ENCODE data around the gene TLX1.

DNA sequence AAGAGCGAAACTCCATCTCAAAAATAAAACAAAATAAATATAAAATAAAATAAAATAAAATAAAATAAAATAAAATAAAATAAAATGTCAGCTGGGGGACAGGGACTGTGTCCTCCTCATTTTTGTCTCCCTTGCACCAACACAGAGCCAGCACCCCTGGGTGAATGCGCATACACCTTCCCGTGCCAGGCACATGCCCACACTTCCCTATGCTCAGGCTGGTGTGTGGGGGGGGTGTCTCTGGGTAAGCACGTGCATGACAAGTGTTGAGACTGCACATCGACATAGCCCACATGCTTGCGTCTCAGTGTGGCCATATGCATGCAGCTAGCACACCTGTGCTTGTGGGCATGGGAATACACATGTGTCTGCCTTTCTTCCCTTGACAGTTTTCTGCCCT lies 24.7 kb upstream of the TLX1 start:
- TF ChIP-seq POLR2AphosphoS5 (IDR thresholded peaks at IDR 0.05; ENCODE audit: borderline replicate concordance, low read depth, low read length): no peak
- TF ChIP-seq EZH2 (IDR thresholded peaks at IDR 0.05): no peak
